B cell (primary cell): ENCODE measurements around the gene ROBO2.

Experiments
- CTCF ChIP-seq: fragments of 200-600 bp; IDR thresholded peaks from one replicate; pipeline ENCODE4 v1.8.0; 2022; ENCODE audit warnings: antibody characterized with exemption, mild to moderate bottlenecking
- EZH2 ChIP-seq: IDR thresholded peaks from 2 replicates; pipeline ENCODE4 v1.6.1; 2012; ENCODE audit warnings: borderline replicate concordance, low read depth, mild to moderate bottlenecking, moderate library complexity, low read length; ENCODE audit not compliant: insufficient read depth, poor library complexity, severe bottlenecking

DNA sequence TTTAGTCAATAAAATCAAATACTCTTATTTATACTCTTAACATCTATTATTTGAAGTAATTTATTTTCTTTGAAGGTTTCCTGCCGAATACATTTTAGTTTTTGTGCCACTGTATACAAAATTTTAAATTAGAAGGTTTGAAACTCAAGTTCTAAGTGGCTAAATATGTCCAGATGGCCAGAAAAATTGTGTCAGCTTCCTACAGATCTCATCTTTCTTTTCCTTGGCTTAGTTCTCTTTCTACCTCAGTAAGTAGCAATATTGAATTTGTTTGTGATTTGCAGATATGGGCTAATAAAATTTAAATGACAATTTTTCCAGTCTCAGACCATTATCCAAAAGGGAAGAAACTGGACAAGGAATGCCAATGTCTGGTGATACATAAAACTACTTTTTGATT, 452.1 kb downstream of the ROBO2 start:
- TF ChIP-seq CTCF (no peak), EZH2 (no peak)
